ENCODE results near the gene B4GALT7. TPM values are rescaled to one million over a fixed set of nuclear protein-coding genes. Genes with fewer than 3 reads are reported as not detected.

Gene B4GALT7
- total and polyA plus RNA-seq, 10 donors = 22.7 to 43.8 (median 32.8) TPM

- Histone ChIP-seq H3K36me3 (peaks cover 0 to 4% (median 3%) of the 10 kb centered on the region in 6 donors), H3K9me3 (no peaks in the 10 kb centered on the region), H3K27ac (no peak overlapping the region), H3K4me1 (peaks cover 4 to 34% (median 22%) of the 10 kb centered on the region in 6 donors), H3K27me3 (replicated peaks in 1 of 7) (peaks cover 0 to 10% (median 0%) of the 10 kb centered on the region in 7 donors), H3K4me3 (no peak overlapping the region)
- TF ChIP-seq POLR2AphosphoS5 (IDR thresholded peaks at IDR 0.05) (no peak), POLR2A (IDR thresholded peaks at IDR 0.05) (no peak), CTCF (IDR thresholded peaks at IDR 0.05 in 8 of 11, conservative IDR thresholded peaks at IDR 0.05 in 3 of 11) (no peak)
- intact Hi-C loops (cut with DNase I; ENCODE audit: low total_unique reads) = no loop called here
- peak; percentile 42 for DNase-seq
- WGBS, 5 donors = 57 to 63% (median 60%) methylated on average over 12 to 13 of the region's 13 CpGs
Observed at GRCh38 chr5:177588413-177588909, 11.5 kb upstream of the B4GALT7 start.

DNA sequence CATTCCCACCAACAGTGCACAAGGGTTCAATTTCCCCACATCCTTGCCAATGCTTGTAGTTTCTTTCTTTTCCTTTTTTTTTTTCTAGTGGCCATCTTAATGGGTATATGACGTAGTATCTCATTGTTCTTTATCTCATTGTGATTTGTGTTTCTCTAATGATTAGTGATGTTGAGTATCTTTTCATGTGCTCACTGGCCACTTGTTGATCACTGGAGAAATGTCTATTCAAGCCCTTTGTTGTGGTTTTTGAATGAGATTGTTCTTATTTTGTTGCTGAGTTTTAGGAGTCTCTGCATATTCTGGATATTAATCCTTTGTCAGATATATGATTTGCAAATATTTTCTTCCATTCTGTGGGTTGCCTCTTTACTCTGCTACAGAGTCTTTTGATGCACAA, 9.5 kb upstream of the B4GALT7 start:
- Histone ChIP-seq H3K36me3 (peaks cover 0 to 24% (median 22%) of the 10 kb centered on the region in 6 donors), H3K27ac (no peak overlapping the region), H3K4me1 (peaks cover 5 to 53% (median 33%) of the 10 kb centered on the region in 6 donors), H3K4me3 (no peak overlapping the region), H3K9me3 (no peaks in the 10 kb centered on the region), H3K27me3 (replicated peaks in 1 of 7) (peaks cover 0 to 10% (median 0%) of the 10 kb centered on the region in 7 donors)
- intact Hi-C loops (cut with DNase I; ENCODE audit: low total_unique reads) = no loop called here
- WGBS, 5 donors = 78 to 88% (median 86%) methylated on average over 1 of the region's 1 CpG
- TF ChIP-seq CTCF (IDR thresholded peaks at IDR 0.05 in 8 of 11, conservative IDR thresholded peaks at IDR 0.05 in 3 of 11) = no peak
- no peak for TF ChIP-seq POLR2AphosphoS5 (IDR thresholded peaks at IDR 0.05)
- no peak for TF ChIP-seq POLR2A (IDR thresholded peaks at IDR 0.05)
- DNase-seq = no peak

- DNase-seq = no peak
- Histone ChIP-seq H3K9me3 (no peaks in the 10 kb centered on the region), H3K4me1 (peaks cover 5 to 55% (median 30%) of the 10 kb centered on the region in 6 donors), H3K4me3 (peak overlapping the region; percentile 76 to 98 (median 92)), H3K27ac (peak overlapping the region in 7 of 8 donors; percentile 62 to 92 (median 86)), H3K27me3 (replicated peaks in 1 of 7) (peaks cover 0 to 10% (median 0%) of the 10 kb centered on the region in 7 donors), H3K36me3 (peaks cover 0 to 36% (median 35%) of the 10 kb centered on the region in 6 donors)
- TF ChIP-seq POLR2A (IDR thresholded peaks at IDR 0.05) (no peak), POLR2AphosphoS5 (IDR thresholded peaks at IDR 0.05) (no peak), CTCF (IDR thresholded peaks at IDR 0.05 in 8 of 11, conservative IDR thresholded peaks at IDR 0.05 in 3 of 11) (no peak)
- WGBS, 5 donors = 15 to 24% (median 17%) methylated on average over 8 of the region's 8 CpGs
- intact Hi-C loops (cut with DNase I; ENCODE audit: low total_unique reads) = no loop called here
Observed at GRCh38 chr5:177591690-177592009, 8.3 kb upstream of the B4GALT7 start.

DNA sequence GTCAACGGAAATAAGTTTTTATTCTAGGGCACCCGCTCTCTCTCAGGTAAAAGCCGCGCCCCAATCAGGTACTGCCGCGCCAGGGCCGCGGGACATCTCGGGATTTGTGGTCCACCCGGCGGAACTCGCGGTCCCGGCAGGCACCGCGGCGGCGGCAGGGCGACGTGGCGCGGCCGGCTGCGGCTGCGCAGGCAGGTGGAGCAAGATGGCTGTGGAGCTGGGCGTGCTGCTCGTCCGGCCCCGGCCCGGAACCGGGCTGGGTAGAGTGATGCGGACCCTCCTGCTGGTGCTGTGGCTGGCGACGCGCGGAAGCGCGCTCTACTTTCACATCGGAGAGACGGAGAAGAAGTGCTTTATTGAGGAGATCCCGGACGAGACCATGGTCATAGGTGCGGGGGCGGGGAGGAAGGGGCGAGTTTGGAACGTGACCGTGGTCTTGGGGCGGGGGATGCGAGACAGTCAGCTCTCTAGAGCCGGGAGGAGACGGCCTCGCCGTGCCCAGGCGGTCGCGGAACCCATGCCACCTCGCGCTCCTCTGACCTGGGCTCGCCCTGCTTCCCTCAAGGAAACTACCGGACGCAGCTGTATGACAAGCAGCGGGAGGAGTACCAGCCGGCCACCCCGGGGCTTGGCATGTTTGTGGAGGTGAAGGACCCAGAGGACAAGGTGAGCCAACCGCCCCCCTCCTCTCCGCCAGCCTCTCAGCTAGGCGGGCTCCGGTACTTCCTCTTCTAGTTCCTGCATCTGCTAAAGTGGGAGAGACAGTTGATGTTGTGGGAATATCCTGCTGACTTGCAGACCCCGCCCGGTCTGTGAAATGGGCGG, 7.7 kb upstream of the B4GALT7 start, which contains the start of gene TMED9:
Gene TMED9 (plus strand): TSS at position 194 of the 825 bp plus-strand sequence. CDS start 12 bp downstream, at position 206.
- Histone ChIP-seq H3K27ac (peak within 1 kb of the TSS; percentile 62 to 92 (median 85)), H3K36me3 (peaks cover 0 to 41% (median 36%) of the 10 kb centered on the region in 6 donors)

More for the DNA sequence above, 7.7 kb upstream of the B4GALT7 start, which contains the start of gene TMED9:
- DNase-seq = peak; percentile 98
- Histone ChIP-seq H3K4me1 (peaks cover 5 to 49% (median 26%) of the 10 kb centered on the region in 6 donors), H3K9me3 (no peaks in the 10 kb centered on the region), H3K4me3 (peak within 1 kb of the TSS; percentile 76 to 98 (median 92)), H3K27me3 (replicated peaks in 1 of 7) (peaks cover 0 to 10% (median 0%) of the 10 kb centered on the region in 7 donors)
- 0 to 1% (median 1%) methylated on average over 47 to 71 of the region's 71 CpGs for WGBS, 5 donors
- intact Hi-C loops (cut with DNase I; ENCODE audit: low total_unique reads) = no loop called here
- TF ChIP-seq CTCF (IDR thresholded peaks at IDR 0.05 in 8 of 11, conservative IDR thresholded peaks at IDR 0.05 in 3 of 11) = peak in 8 of 11 experiments; percentile 10 to 61 (median 38)
- peak; percentile 95 to 97 (median 96) for TF ChIP-seq POLR2AphosphoS5 (IDR thresholded peaks at IDR 0.05)
- TF ChIP-seq POLR2A (IDR thresholded peaks at IDR 0.05) = peak; percentile 43 to 82 (median 52)
